Left colon (tissue), 2 donors: ENCODE data around the gene IGFBPL1. TPM values are rescaled to one million over a fixed set of nuclear protein-coding genes. Genes with fewer than 3 reads are reported as not detected.
A peak's percentile ranks its signal among the peaks of the same experiment; 100 is the strongest.
"Not testable (repeated sequence)": the region's sequence is repeated elsewhere in the genome, so short reads cannot be mapped to it uniquely, and the experiment has no call there.

Experiments used
- ATAC-seq: fragments of 200-7000 bp; cut with Tn5 transposase; one replicate; pipeline ENCODE4 v1.9.1; 2020; ENCODE audit warnings: mild to moderate bottlenecking, moderate library complexity
- DNase-seq, 2 donors: peaks; one replicate each; pipeline ENCODE4 v3.0.0-alpha.2; 2020
- intact Hi-C, 2 donors: fragments of 100-400 bp; cut with DNase I in 1 of 2; cut with micrococcal nuclease in 1 of 2; formaldehyde crosslinking; loops; one replicate each; pipeline versions ENCODE4 v1.11.2 to v1.14.0; 2022; cut with DNase I, micrococcal nuclease
- long read RNA-seq: library from polyadenylated mRNA; unstranded; transcript quantifications from one replicate; pipeline ENCODE4 v2.0.0, GENCODE V29; 2021
- total RNA-seq, 2 donors: library from RNA; stranded (reverse); fragmentation: NEBNext Ultra II Directional; extraction: Animal tissue kit (Norgen Biotek cat#: 25700); gene quantifications; one replicate each; pipeline ENCODE4 v1.2.1, GENCODE V29; 2021
- donor health status: DM: no; HTN: no; CAD: no.
- donor health status: DM: yes; HTN: yes; CAD: no.

The IGFBPL1 gene, protein sequence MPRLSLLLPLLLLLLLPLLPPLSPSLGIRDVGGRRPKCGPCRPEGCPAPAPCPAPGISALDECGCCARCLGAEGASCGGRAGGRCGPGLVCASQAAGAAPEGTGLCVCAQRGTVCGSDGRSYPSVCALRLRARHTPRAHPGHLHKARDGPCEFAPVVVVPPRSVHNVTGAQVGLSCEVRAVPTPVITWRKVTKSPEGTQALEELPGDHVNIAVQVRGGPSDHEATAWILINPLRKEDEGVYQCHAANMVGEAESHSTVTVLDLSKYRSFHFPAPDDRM
- under 1 TPM; 0.25 to 0.52 TPM for total RNA-seq
- long read RNA-seq: 0 reads

DNA sequence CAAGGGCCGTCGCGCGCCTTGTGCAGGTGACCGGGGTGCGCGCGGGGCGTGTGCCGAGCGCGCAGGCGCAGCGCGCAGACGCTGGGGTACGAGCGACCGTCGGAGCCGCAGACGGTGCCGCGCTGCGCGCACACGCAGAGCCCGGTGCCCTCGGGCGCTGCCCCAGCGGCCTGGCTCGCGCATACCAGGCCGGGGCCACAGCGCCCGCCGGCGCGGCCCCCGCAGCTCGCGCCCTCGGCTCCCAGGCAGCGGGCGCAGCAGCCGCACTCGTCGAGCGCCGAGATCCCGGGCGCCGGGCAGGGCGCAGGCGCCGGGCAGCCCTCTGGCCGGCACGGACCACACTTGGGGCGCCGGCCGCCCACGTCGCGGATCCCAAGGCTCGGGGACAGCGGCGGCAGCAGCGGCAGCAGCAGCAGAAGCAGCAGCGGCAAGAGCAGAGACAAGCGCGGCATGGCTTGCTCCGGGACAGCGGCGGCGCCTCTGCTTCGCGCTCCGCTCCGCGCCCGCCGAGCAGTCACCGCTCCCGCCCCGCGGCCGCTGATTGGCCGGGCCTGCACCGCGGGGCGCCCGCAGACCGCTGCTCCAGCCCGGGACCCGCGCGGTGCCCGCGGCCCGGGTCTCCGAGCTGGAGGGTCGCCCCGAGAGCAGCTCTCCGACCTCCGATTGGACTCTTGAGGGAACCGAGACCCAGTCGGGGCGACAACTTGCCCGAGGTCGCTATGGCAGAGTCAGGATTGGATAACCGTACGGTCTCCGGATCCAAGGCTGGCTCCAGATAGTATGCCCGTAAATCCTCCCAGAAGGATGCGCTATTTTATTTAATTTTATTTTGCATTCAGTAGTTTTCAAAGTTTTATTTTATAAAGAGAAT is at the start of gene IGFBPL1:
TSS of gene IGFBPL1 (minus strand) at position 482 of the 871 bp plus-strand sequence. CDS start at position 452, 30 bp downstream.
- peak; percentile 69 for ATAC-seq

DNA sequence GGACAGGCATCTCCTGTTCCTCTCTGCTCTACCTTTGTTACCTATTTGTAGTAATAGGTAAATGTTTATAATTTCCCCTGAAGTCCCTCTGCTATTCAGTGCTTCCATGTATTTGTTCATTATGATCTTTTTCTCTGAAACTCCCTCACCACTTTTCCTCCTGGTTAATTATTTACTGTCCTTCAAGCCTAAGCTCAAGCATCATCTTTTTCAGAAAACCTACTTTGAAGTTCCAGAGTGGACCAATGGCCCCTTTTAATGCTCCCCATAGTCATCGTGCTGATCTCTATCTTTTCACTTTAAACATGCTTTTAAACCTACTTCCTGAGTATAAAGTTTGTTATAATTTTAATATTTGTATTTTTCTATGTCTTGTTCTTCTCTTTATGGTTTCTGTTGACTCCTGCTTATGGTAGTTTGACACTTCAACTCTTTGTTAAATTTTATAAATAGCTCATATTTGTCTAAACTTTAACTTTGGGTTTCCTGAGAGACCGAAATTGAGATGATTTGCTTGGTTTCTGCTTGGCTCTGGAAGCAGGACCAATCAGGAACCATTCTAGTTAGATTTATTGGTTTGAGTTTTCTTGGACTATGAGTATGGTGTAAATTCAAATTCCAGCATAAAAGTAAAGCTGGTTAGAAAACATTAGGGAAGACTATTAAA is 48.5 kb upstream of the IGFBPL1 start:
- ATAC-seq, intact Hi-C loops: not testable (repeated sequence)

More for the DNA sequence above, at the start of gene IGFBPL1:
- intact Hi-C loops: no loop called here
- no peak for DNase-seq

DNA sequence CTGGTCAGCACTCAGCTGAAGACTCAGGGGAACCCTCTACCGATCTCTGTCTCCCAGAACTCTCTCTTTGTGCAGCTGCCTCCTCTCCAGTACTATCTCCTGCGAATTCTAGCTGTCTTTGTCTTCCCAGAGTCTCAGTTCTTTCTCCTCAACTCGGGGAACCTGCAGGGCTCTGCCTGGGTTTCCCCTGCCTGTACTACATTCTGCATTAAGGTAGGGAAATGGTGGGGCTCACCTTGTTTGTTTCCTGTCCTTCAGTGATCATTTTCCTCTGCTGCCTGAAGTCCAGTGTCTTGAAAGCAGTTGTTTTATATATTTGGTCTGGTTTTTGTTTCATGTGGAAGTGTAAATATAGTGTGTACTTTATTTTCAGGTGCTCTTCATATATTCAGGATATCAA is 43.1 kb upstream of the IGFBPL1 start:
- no peak for DNase-seq
- intact Hi-C loops: no loop called here
- ATAC-seq: no peak

More for the DNA sequence above, 48.5 kb upstream of the IGFBPL1 start:
- DNase-seq: not testable (repeated sequence)

DNA sequence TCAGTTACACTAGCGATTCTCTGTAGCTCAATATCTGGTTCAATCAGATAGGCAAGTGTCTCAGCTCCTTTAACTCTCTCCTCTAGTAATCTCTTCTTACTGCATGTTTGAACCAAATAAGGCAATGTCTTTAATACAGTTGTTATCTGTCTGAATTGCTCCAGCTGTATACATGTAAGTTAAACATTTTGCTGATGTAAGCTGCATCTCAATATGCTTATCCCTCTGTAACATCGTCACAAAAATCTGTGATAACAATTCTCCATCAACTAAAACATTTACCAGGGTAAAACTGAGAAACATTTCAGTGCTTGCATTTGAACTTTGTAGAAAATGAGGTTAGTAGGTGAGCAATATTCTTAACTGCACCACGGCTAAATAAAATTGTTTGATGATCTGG is 29.6 kb upstream of the IGFBPL1 start:
- no peak for ATAC-seq
- DNase-seq: no peak

DNA sequence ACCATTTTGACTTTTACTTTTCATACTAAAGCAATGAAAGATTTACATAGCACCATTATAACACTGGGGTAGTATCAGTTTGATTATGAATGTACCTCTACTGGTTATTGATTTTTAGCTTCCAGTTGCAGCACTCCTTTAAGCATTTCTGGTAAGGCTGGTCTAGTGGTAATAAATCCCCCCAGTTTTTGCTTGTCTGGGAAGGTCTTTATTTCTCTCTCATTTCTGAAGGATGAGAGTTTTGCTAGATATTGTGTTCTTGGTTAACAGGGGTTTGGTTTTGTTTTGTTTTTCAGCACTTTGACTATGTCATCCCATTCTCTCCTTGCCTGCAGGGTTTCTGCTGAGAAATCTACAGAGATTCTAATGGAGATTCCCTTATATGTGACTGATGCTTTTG is 26.9 kb upstream of the IGFBPL1 start:
- DNase-seq (no peak), ATAC-seq (no peak)
- intact Hi-C loops: no loop called here

More for the DNA sequence above, 29.6 kb upstream of the IGFBPL1 start:
- intact Hi-C loops: no loop called here

DNA sequence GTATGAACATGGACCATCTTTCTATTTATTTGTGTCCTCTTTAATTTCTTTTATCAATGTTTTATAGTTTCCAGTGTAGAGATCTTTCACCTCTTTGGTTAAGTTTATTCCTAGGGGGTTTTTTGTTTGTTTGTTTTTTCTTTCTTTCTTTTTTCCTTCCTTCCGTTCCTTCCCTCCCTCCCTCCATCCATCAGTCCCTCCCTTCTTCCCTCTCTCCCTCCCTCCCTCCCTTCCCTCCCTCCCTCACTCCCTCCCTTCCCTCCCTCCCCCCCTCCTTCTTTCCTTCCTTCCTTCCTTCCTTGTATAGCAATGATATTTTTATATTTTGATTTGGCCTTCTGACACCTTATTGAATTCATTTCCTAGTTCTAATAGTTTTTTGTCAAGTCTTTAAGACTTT is 23.4 kb upstream of the IGFBPL1 start:
- intact Hi-C loops: no loop called here
- DNase-seq (no peak), ATAC-seq (no peak)

DNA sequence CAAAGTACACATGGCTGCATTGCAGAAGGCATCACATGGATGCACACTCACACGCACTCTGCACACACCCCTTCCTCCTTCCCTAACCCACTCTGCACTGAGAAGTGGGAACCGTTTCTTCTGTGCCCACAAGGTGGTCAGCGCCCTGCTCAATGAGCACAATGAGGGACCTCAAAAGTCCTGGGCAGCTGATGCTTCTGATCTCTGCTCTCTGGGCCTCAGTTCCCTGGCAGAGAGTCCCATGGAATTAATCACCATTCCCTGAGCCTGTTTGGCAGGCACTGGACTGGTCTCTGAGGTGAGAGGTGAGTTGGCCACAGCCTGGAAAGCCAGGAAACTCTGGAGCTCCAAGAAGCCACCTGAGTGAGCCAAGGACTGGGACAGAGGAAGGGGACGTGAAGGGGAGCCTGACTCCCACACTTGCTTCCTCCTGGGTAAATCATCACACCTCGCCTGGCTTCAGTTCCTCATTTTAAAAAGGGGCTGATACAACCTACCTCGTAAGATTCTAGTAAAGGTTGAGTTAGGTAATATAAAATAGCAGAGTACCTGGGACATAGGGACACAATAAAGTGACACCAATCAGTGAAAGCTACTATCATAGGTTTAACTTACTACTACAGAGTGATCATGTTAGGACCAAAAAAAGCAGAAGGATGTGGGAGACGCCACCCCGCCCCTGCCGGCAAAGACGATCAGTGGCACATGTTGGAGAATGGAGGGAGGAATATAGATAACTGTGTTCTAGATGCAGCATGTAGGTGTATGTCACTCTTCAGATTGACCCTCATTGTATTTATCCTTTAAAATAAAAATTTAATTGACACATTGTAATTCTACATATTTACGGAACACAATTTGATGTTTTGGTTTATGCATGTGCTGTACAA is 21.1 kb upstream of the IGFBPL1 start:
- ATAC-seq (no peak), DNase-seq (no peak)
- intact Hi-C loops: no loop called here

DNA sequence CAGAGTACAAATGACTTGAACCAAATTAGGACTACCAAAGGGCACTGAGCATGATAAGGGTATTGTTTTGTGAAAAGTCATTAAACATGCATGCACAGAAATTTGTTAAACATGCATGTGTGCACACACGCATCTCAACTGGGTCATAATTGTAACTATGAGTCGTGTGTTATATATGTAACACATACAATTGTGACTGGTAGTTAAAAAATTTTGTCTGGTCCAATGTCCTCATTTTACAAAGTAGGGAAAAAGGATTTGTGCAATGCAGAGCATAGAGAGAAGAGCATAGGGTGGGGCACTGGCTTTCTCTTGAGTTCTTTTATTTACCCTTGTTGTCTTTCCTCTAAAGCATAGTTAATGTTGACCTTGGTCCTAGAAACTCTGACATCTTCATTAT is 19.3 kb upstream of the IGFBPL1 start:
- intact Hi-C loops: no loop called here
- no peak for DNase-seq
- ATAC-seq: no peak

DNA sequence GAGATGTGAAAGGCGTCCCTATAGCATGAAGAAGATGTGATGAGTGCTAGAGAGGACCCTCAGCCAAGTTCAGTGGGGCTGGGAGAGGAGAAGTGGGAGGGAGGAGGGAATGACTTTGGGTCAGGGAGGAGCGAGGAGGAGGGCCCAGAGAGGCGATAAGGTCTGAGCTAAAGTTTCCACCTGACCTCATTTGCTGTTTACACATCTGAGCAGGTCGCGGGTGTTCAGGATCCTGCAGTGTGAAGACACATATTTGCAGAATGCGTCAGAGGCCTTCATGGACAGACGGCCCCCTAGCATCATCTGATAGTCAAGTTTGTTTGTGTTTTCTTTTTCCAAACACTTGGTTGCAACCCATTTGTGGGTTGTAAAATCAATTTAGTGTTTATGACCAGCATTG is 18.9 kb upstream of the IGFBPL1 start:
- intact Hi-C loops: no loop called here
- ATAC-seq: no peak
- DNase-seq: no peak

DNA sequence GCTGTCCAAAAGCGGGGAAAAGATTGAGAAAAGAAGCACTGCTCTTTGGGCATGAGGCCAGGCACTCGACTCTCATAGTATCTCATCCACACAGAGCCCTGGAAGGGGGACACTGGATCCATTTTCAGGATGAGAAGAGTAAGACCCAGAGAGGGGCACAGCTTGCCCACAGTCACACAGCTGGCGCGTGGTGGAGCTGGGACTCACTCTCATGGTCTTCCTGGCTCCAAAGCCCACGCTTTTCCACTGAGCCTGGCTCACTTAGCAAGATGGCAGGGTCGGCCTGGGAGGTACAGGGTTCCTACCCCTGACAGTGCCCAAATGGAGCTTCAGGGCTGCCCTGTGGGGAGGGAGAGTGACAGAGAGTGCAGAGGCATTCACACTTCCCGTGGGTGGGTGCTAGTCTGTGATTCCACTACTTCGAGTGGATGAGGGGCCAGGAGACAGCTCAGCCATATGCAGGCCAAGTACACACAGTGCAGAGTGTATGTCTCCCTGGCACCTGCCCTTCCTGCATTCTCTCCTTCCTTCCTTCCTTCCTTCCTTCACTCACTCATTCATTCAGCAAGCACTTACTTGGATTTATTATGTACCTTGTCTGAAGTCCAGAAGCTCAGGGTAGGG is 18.3 kb upstream of the IGFBPL1 start:
- no peak for ATAC-seq

DNA sequence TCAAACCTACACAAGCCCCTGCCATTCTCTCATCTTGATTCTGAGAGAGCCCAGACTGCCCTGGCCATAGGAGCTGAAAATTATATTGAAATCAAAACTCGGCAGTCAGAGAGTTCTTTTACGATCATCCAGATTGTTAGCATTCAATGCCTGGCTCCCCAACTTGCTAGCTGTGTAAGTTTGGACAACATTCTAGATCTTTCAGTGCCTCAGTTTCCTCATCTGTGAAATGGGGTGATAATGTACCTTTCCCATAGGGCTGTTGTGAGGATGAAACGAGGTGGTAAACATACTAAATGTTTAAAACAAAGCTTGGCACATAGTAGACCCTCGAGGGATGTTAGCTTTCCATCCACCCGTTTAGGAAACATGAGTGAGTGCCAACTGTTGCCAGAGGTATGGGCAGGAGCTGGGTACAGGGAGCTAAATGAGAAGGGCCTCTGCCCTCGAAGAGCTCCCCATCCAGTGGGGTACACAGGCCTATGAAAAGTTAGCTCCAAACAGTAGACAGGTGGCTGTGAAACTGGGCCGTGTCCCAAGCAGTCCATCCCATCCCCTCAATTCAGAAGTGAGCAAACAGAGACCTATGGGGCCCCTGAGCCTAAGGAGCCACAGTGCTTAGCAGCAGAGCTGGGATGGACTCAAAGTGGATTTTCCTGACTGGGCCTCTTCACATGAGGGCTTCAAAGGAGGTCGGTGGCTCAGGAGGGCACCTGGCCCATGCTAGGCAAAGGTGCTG is 17.3 kb upstream of the IGFBPL1 start:
- no peak for DNase-seq
- ATAC-seq: no peak
- intact Hi-C loops: no loop called here

More for the DNA sequence above, 18.3 kb upstream of the IGFBPL1 start:
- no peak for DNase-seq
- intact Hi-C loops: no loop called here

DNA sequence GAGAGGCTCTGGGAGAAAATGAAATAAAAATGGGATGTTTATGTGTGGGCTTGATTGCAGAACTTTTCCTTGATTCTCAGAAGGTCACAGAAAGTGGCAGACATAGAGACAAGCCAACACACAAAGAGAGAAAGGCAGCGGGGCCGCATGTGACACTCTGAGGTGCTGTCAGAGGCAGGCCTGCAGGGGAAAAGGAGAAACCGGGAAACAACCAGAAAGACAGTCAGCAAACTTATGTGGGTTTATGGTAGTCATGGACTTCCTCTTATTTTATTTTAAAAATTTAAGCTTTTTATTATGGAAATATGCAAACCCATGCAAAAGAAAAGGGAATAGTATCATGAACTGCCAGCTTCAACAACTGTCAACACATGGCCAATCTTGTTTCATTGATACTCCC is 16.3 kb upstream of the IGFBPL1 start:
- intact Hi-C loops: no loop called here
- ATAC-seq (no peak), DNase-seq (no peak)

DNA sequence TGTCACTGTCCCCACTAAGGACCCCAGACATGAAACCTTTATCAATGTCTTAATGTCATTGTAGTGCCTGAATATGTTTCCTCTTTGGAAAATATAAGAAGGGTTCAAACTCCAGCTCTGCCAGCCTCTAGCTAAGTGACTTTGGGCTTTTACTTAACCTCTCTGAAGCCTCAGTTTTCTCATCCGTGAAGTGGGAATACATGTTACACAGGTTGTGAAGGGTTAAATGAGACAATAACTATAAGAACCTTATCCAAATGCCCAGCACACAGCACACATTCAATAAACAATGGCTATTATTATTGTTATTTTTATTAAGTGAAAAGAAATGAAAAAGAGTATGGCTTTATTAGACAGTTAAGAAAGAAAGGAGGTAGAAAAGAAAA is 15.7 kb upstream of the IGFBPL1 start:
- ATAC-seq (no peak), DNase-seq (no peak)
- intact Hi-C loops: no loop called here

DNA sequence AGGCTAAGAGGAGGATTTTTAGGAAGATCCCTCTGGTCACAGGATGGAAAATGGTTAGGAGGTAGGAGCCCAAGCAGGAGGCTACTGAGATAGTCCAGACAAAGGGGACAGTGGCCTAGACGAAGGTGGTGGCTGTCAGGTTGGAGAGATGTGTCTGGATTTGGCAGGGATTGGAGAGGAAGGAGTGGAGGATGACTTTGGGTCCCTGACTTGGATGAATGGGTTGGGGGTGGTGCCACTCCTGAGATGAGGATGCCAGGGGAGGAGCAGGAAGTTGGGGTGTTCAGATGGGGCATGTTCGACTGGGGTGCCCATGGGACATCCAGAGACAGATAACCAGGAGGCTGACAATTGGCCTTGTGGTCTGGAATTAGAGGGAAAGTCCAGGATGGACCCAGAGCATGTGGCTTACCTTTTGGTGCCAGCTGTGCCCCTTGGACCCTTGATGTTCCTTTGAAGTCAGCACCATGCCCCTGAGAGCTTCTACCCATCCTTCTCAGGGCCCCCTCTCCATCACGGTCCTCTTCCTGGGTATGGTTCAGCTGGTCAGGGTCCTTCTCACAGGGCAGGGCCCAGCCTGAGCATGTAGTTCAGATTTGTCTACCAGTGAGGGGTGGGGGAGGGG is 15.1 kb upstream of the IGFBPL1 start:
- DNase-seq: no peak
- intact Hi-C loops: no loop called here
- ATAC-seq: no peak

DNA sequence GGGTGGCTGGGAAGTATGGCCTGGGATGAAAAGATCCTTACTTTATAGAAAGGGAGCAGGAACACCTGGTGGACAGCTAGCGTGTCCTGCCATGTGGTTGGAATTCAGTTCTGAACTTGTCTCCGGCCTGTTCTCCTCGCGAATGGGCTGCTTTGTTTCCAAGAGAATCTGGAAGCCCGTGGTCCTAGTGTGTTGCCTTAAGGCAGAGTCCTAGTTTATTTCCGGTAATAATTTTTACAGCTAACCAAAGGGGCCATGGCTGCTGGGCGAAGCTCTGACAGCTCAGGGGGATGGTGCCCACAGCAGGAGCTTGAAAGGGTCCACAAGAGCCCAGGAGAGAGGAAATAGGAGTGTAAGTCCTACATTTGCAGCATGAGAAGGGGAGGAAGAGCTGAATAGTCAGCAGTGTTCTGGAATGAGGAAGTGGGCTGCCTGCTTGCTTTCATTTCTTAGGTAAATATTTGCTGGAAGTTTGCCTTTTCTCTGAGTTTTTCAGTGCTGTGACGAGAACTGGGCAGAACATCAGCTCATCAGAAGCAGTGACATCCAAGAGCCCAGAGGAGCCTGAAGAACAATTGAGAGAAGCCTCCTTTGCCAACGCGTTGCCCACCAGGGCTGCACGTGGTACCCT is 13.1 kb upstream of the IGFBPL1 start:
- DNase-seq (no peak), ATAC-seq (peak; percentile 65)
- intact Hi-C loops: no loop called here

DNA sequence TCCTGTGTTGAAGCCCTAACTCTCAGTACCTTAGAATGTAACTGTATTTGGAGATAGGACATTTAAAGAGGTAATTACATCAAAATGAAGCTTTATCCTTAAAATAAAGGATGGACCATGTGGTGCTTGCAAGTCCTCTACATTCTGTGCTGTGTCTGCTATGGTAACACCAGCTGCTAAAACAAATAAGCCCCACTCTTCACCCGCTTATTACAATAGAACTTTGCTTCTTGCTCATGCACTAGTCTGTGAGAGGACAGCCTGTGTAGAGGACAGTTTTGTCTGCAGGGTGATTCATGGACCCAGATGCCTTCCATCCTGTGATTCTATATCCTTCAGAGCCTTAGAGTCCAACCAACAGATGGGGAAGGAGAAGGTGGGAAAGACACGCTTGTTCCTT is 12.5 kb upstream of the IGFBPL1 start:
- intact Hi-C loops: no loop called here
- DNase-seq (no peak), ATAC-seq (no peak)

DNA sequence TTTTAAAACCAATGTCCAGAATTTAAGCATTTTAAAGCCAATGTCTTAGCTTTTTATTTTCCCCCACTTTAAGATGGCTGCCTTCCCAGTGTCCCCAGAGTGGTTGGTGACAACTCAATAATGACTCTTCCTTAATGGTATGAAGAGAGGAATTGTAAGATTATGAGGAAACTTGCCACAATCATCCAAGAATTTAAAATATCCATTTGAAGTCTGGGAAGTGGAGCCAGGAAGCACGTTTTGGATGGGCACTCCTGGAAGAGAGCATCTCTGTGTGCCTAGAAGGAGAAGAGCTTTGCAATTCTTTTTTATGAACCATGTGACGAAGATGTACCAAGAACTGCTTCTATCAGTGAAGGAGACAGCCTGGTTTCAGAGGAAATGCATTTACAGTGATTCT is 11.3 kb upstream of the IGFBPL1 start:
- no peak for ATAC-seq
- intact Hi-C loops: no loop called here
- no peak for DNase-seq
